GM19240 (cell line): ENCODE data around the gene GAREM1.
"Not testable (repeated sequence)": the region's sequence is repeated elsewhere in the genome, so short reads cannot be mapped to it uniquely, and the experiment has no call there.

Experiments
- DNase-seq: peaks from one replicate; pipeline ENCODE4 v3.0.0; 2011; ENCODE audit warnings: low spot score; ENCODE audit not compliant: insufficient read length

The GAREM1 gene

DNA sequence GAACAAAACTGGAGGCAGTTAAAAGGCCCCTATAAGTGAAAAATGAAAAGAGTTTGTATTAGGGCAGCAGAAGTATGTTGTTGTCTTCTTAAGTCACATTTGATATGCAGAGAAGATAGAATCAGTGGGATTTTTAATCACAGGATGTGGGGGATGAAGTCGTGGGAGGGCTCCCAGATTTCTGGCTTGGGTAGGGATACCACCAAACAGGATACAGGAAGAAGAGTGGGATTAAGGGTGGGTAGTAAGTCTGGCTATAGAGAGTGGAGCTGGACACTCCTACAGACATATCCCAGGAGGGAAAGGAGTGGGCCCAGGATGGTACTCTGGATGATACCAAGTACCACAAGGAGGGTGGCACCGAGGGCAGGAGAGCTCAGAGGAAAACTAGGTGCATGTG lies 99.3 kb downstream of the GAREM1 start:
- no peak for DNase-seq

DNA sequence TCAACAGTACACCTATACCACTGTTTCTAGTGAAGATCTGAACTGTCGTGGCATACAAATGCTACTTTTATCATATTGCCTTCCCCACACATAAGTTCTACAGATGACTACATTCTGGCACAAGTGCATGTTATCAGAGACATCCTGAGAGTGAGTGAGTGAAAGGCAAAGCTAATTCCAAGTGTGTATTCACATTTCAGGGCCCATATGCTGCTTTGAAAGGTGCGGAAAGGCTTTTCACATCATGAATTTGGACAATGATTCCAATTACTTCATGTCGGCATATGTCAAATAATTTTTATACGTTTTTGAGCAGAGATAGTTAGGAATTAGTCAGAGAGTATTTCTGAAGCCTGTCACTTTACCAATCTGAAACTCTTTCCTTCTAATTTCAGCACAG lies 101.7 kb downstream of the GAREM1 start:
- DNase-seq: no peak

DNA sequence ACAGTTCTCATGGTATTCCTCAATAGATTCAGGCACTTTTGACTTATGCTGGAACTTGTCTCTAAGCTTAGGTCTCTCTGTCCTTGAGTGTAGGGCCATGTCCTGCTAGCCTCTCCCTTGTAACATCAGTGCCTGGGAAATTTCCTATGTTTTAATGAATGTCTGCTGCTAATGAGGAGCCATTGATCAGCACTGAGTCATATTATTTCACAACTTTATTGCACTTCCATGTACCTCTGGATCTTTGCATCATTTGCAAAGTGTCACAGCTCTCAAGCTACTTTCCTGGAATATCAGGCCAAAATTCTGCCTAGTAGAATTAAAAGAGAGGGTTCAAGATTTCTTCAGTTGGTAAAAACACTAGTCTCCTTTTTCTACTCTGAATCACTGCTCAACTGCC lies 102.5 kb downstream of the GAREM1 start:
- DNase-seq: no peak

DNA sequence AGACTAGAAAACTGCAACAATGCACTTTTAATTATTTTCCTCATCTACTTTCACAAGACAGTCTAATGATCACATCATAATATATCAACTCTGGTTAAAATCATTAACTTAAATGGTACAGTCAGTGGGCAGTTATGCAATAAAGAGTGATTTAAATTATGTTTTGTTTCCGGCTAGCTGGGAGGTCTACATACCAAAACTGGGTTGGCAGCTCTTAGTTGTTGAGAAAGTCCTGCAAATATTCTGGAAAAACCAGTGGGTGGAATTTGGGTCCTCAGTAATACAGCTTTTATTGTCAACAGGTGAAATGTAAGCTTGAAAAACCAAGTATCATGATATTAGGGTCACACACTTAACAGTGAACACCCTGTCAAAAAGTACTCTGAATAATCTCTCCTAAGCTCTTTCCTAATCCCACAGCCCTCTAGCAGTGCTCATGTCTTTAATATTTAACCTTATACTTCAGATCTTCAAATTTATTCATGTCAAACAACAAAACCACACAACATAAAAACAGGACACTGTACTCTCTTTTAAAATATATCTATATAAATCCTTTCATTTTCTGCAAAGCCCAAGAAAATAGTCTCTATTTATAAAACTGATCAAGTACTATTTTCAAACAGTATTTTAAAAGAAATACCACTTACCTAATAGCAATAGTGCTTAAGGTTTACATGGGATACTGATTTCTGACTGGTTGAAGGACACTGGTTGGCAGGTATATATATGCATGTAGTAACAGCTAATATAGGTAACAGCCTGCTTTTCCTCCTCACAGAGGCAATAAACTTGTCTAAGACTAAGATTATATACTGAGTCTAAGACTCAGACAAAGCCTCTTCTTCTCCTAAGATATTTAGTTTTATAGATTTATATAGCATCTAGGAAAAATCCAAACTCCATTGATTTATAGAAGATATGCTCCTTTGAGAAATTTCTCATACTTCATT lies 103.8 kb downstream of the GAREM1 start:
- DNase-seq: no peak

DNA sequence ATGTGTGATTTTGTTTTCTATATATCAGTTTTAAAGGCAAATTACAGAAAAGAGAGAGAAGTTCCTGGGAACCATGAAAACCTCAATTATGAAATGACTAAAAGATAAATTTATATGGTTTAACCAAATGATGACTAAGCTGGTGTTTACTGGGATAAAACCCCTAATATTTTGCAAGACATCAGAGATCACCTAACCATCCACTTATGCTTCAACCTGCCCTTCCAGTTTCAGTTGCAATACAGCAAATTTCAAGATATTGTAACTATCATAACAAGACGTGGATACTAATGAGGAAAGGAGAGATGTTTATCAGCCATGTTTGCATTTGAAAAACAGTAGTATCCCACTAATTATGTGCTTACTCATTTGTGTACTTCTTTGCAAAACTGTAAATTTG lies 108.2 kb downstream of the GAREM1 start:
- DNase-seq: no peak

DNA sequence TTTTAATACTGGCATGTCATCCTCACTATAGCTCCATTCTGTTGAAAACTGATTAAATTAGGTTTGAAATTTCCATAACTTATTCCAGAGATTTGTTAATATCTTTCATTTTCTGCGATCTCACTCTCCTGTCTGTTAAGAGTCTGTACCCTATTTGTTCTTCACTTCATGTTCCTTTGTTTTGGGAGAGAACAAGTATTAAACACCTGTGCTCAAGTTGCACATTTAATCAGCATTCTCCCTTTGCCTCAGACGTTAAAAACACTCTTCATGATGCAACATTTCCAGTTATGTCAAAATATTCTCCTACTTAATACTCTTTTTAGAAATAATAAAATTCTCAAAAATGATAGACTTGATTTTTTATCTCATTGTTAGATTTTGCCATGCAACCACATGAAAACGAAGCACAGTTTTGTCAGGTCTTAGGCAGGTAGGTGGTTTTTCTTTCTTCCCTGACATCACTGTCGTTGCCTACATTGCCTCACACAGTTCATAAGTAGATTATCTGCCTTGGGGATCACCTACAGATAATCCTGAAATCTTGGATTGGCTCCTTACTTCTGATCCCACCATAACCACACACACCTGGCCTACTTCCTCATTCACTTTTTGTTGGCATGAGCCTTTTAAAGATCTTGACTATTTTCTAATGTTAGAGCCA lies 109.9 kb downstream of the GAREM1 start:
- DNase-seq: no peak

DNA sequence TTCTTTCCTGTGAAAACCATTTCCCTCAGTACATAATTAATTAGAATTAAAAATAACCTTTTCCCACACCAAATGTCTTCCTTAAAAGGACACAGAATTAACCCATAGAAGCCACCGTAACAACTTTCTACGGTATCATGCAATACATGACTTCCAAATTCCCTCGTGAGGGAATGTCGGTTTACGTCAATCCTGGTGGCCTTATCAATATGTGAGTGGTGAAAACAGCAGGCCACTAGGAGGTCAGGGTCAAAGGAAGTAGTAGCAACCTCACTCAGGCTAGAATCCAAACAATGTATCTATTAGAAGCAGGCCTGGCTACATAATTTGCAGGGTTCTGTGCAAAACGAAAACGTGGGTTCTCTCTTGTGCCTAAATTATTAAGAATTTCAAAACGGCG lies 112.2 kb downstream of the GAREM1 start:
- no peak for DNase-seq

DNA sequence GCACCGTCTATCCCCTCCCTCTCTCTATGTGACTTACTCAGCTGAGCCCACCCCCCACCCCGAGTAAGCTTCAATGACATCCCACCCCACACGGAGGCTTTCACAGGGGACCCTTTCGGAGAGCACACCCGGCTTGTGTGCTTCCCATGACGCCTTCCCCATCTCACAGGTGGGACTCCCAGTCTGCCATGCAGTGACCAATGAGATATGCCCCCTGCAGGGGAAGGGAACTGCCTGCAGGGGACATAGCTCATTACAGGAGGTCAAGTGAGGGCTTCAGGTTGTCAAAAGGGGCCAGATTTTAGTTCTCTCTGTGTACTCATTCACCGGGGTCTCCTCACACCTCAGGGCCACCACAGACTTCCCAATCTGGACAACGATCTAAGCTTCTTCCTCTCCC lies 112.6 kb downstream of the GAREM1 start:
- DNase-seq: no peak

DNA sequence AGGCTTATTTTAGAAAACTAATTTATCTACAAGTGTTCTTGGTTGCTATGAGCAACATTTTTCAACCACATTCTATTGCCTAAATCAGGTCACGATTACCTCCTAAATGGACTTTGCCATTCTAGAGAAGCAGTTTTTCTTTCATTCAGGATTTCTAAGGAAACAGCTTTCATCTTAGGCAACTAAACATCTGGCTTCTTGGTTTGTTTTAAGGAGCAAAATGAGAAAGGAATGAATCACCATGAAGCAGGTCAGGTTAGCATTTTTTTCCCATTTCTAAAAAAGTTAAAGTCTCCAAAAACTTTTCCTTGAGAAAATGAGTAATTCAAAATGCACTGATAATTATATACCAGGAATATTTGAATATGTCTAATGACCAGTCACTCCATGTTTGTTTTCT lies 114.8 kb downstream of the GAREM1 start:
- no peak for DNase-seq

DNA sequence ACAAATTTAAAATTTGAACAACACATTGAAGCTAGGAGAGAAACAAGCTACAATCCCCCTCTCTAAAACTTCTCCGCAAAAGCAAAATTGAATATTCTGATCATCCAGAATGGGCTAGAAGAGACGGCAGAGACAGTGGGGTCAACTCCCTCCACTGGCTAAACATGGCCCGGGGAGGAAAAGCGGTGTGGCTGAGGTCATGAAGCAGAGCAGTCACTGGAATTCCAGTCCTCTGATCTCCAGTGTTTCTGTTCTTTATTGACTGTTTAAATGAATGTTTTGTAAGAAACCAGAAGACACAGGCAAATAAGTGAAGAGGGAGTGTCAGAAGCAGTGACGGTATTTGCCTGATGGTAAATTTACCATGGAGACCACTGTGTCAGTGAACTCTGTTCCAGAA lies 116.2 kb downstream of the GAREM1 start:
- DNase-seq: no peak

DNA sequence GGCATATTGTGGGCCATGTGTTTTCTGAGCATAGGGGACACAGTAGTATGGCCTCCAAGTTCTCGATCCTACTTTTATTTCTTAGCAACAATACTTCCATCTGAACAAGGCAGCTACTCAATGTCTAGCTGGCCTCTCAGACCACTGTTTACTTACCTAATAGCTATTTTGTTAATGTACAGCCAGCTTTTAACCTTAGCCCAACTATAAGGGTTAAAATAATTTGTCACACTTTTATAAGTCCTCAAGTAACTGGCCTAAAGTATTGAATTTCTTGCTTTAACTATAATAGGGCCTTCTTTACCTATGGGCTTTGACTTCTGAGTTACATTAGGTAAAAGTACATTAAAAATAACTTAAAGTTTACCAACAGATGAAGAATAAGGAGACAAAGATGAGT lies 117.4 kb downstream of the GAREM1 start:
- DNase-seq: no peak

DNA sequence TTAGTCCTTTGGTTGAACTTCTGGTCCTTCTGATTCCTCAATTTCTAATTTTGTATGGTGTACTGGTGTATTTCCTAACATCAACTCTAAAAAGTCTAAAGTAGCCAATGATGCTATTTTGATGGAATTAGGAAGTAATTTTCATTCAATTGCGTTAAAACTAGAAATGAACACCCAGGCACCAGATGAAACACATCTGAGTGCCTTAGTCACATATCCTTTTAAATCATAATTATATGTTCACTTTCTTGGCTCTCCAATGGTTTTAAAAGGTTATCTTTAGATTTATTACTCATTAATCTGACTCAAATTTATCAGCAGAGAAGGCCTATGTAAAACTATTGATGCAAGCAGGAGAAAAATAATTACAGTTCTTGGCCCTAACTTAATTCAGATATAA lies 119.7 kb downstream of the GAREM1 start:
- DNase-seq: no peak

DNA sequence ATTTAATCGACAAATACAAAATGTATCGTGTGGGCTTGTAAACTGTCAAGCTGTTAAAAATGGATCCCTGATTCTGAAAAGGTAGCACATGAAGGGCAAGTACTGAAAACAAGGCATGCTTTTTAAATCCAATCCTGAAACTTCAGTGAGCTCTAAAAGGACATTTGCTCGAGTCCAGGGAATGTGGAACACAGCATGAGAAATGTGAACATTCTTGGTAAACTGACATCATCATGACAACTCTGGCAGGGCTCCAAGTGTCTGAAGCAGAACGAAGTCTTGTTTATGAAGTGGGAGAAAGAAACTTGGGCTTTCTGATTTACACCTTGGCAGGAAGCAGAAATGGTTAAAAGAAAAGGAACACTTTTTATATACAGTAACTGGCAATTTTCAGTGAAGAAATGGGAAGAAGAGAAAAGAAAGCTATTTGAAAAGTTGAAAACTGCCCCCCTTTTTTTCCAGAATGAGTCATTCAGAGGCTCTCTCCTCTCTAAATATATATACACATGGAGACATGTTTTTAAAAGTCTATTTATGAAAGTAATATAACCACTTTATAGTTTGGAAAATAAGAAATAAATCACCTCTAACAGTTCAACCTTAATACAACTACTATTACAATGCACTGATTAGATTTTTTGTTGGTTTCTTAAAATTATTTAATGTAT lies 120.8 kb downstream of the GAREM1 start:
- no peak for DNase-seq

DNA sequence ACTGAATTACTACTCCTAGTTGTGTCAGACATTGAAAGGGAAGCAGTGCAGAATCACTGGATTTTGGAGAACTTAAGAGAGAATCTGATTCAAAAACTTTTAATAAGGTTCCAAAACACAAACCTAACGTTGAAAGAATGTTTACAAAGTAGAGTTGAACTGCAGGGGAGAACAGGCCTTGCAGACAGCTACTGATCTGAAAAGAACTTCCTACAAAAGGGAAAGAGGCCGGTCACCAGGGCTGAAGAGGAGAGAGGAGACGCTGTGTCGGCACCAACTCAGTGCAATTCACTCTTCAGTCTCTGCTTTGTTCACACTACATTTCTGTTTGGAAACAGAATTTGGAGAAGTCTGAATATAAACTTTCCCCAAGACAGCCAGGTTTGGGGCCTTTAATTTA lies 124.0 kb downstream of the GAREM1 start:
- no peak for DNase-seq

DNA sequence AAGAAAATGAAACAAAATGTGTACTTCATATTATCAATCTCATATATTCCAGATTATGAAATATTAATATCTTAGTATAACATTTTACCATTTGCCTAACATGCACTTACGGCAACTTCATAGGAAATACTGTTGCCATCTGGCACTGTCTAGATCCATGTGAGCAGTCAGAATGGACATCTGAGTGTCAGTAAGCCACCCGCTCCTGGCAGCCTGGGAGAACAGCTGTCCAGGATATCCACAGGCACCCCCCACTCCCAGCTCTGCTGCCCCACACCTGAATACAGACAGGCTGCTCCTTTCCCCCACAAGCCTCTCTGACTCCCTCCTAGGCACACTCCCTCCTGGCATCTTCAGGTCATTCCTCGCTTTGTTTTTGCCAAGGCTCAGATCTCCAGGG lies 127.0 kb downstream of the GAREM1 start:
- no peak for DNase-seq

DNA sequence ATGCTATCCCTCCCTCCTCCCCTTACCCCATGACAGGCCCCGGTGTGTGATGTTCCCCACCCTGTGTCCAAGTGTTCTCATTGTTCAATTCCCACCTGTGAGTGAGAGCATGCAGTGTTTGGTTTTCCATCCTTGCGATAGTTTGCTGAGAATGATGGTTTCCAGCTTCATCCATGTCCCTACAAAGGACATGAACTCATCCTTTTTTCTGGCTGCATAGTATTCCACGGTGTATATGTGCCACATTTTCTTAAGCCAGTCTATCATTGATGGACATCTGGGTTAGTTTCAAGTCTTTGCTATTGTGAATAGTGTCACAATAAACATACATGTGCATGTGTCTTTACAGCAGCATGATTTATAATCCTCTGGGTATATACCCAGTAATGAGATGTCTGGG lies 129.6 kb downstream of the GAREM1 start:
- DNase-seq: not testable (repeated sequence)

DNA sequence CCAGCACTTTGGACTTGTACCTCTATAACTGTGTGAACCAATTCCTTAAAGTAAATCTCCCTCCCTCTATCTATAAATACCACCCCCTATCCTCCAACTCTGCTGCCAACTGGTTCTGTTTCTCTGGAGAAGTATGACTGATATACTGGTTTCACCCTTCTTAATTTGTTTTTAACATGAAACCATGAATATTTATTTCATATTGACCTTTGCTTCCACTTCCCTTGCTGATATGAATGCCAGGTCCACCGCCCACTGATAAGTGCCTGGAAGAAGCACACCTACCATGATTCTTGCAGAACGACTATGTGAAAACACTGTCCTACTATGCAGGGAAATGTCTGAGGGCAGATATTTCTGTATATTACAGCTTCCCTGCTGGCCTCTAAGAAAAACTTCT lies 131.6 kb downstream of the GAREM1 start:
- DNase-seq: no peak

DNA sequence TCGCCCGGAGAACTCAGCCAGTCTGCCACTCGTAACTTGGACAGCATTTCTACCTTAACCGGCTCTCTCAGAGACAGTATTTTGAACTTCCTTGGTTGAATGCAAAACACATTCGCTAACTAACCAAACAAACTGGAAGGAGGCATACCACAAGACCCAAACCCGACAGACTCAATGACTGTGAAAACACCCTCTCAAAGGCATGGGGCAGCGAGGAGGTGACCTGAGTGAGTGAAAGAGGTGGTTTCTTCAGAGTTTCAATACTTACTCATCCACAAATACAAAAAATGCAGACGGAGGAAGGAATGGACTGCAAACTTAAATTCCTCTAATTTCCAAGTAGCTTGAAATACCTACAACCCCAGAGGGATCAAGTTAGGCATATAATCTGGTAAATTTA lies 132.9 kb downstream of the GAREM1 start:
- no peak for DNase-seq

DNA sequence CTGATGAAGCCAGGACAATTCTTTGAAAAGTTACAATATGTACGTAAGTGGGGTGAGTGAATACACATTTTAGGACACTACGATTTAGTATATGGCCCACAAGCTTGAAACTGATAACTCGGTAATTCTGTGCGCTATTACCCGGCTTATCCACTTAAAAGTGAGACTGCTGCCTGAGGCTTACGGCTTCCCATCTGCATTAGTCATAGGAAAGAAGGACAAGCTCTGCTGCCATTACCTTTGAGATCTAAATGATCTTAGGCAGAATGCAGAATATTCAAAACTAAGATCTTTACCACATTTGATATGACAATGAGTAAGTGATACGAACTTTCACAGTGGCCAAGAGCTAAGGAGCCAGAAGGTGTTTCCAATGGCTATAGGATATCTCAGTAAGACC lies 133.3 kb downstream of the GAREM1 start:
- DNase-seq: no peak

DNA sequence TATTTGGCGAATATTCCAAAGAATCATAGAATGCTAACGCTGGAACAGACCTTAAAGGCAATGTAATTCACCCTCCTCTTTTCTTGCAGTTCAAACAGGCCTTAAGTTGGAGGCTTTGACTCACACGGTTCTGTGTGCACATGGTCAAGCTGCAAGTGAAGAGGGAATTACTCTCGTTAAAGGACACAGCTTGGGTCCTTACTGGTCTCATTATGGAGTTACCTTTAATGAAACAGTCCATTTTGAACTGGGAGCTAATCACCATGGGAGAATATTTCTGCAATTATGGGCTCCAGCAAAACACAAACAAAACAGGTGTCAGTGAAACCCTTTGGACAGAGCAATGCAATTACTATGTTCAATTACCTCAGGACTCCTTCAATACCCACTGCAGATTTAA lies 135.5 kb downstream of the GAREM1 start:
- no peak for DNase-seq

DNA sequence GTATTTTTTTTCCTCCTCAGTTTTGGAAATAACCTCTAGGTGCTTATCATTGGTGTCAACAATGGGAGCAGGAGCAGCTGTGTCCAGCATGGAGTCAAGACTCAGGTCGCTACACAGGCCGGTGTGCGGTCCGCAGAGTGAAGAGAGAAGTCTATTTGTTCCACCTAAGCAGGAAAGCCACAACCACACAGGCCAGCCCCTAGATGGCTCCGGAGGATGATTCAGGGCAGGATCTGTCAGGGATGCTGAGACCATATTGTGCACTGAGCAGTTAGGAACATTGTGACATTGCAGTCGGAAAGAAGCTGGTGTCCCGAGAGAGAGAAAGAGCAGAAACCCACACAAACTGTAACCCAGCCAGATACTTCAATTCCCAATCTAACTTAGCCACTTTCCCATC lies 136.9 kb downstream of the GAREM1 start:
- DNase-seq: no peak

DNA sequence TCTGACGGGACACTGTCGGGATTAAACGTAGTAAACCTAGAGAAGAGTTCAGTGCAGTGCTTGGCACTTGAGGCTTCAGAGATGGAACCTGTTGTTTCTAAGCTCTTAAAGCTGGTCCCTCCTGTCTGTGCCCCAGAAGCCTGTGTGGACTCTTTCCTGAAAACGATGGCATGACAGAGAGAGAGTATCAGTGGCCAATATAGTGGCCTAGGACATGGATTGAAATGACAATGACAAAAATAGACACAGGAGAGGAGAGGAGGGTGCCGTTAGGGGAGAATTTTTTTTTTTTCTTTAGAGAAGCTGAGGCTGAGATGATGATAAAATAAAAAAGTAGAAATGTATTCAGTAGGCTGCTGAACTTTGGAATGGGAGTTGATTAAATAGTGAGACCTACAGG lies 138.0 kb downstream of the GAREM1 start:
- no peak for DNase-seq
